SHP77 treated with DMSO at 0.1 percent for 48 hours (cell line): ENCODE measurements around the gene RHOF.
"Not testable (repeated sequence)": the region's sequence is repeated elsewhere in the genome, so short reads cannot be mapped to it uniquely, and the experiment has no call there.

Source experiments
- DNase-seq: peaks from one replicate; lab custom pipeline; 2025; lab: John Stamatoyannopoulos, UW

RHOF gene

GRCh38 chr12:121792607-121793439, 665 bp downstream of the RHOF start:
- DNase-seq = no peak

DNA sequence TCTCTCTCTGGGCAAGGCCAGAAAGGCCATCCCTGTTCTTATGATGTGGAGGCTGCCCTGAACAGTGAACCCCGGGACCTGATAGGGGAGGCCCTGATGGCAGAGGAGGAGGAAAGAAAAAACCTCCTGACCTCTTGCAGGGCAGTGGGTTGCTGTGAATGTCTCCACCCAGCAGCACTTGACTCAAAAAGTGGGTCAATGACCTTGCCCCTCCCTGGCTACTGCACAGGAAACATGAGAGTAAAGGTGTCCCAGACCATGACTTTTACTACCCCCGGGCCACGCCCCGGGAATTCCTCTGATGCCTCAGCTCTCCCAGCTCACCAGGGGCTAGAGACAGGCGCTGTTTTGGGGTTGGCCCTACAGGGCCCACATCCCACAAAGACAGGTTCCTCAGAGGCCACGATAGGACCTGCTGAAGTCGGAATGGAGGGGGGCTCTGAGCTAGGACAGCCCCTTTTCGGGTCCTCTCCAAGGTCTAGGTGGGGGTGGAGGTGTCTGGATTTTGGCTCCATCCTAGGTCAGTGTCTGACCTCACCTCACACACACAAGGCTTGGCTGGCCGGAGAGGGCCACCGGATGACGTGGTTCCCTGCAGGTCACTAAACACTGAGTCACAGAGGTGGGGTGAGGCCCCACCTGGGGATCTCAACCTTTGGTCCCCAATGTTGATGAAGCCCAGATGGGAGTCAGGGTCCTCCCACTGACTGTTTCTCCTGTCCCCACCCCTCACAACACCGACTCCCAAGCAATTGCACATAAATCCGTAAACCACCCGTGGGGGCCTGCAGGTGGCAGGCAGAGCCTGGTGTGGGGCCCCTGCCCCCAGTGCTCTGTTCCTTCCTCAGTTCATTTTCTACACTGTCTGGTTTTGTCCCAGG, 1.6 kb downstream of the RHOF start:
- DNase-seq = no peak

DNA sequence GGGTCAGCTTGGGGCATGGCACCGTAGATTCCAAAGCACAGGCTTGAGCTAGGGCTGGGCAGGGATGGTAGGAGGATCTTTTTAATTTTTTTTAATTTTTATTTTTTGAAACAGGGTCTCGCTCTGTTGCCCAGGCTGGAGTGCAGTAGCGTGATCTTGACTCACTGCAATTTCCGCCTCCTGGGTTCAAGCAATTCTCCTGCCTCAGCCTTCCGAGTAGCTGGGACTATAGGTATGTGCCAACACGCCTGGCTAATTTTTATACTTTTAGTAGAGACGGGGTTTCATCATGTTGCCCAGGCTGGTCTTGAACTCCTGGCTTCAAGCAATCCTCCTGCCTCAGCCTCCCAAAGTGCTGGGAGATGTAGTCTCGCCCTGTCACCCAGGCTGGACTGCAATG, 2.7 kb downstream of the RHOF start:
- DNase-seq = not testable (repeated sequence)

DNA sequence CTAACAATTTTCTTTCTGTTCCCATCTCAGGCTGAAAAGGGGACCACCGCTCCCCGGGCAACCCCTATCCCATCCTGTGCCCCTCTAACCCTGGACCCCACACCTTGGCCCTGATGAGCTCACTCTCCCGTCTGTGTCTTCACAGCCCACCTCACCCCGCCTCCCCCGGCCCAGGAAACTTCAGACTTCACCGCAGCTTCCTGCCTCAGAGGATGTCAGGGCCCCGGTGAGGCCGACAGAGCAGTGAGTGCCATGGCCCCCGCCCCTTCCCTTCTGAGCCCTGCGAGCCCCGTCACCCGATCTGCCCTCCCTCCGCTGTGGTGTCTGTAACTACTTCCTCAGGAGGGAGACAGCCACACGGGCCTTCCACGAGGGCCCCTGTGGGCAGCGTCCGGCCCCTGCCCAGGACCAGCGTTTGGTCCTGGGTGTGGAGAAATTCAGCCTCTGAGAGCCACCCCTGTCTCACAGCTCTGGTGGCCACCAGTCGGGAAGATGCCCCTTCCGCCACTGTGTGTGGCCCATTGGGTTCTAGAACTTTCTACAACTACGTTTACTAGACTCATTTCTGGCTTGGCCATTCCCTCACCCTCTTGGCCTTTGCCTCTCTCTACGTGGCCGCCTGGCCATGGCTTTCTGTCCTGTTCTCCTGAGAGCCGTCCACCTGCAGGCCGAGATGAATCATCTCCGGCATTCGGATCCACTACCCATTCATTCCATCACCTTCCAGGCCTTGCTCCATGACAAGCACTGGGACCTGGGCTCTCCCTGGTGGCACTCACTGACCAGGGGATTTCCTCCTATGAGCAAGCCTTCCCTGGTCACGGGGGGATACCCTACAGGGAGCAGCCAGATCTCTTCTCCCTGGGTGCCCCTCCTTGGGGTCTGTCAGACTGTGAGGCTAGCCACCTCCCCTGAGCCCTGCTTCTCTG, 3.4 kb downstream of the RHOF start:
- DNase-seq = no peak

- DNase-seq = no peak
Measured at GRCh38 chr12:121789233-121789781, 4.2 kb downstream of the RHOF start.

GRCh38 chr12:121788176-121788818, 5.2 kb downstream of the RHOF start:
- no peak for DNase-seq

GRCh38 chr12:121787063-121788025, 6.1 kb downstream of the RHOF start:
- no peak for DNase-seq

DNA sequence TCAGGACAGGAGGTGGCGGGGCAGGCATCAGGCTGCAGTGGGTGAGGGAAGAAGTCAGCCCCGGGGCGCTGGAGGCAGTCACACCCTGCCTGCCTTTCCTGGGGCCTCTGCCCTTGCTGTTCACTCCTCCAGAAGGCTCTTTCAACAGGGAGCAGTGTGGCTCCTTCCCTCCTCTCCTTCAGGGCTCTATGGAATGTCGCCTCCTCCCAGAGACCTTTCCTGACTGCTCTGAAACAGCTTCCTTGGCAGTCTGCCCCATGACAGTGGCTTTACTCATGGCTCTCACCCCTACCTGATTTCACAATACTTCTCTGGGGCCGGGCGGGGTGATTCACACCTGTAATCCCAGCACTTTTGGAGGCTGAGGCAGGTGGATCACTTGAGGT, 7.1 kb downstream of the RHOF start:
- no peak for DNase-seq

GRCh38 chr12:121784460-121784859, 9.0 kb downstream of the RHOF start:
- DNase-seq = no peak

GRCh38 chr12:121783766-121784165, 9.7 kb downstream of the RHOF start:
- no peak for DNase-seq

GRCh38 chr12:121781998-121782979, 11.2 kb downstream of the RHOF start:
- no peak for DNase-seq

DNA sequence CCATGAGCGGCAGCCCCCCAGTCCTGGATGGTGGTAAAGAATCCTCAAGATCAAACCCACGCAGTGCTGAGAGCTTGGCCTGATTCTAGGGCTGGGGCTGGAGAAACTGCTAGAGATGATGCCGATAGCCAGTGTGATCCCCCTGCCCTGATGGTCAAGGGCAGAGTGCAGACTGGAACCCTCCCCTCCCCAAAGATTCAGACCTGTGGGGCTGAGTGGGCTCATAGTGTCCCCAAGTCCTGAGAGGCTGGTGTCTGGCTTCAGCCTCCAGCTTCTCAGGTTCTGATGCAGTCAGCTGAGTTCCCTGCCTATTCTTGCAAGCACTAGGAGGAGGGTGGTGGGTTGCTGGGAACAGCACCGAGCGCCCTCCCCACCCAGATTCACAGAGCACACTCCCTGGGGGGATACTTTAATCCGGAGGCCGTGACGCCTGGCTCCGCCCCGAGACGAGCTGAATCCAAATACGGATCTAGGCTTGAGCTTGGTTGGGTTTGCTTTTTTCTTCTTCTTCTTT, 11.9 kb downstream of the RHOF start:
- DNase-seq = no peak

DNA sequence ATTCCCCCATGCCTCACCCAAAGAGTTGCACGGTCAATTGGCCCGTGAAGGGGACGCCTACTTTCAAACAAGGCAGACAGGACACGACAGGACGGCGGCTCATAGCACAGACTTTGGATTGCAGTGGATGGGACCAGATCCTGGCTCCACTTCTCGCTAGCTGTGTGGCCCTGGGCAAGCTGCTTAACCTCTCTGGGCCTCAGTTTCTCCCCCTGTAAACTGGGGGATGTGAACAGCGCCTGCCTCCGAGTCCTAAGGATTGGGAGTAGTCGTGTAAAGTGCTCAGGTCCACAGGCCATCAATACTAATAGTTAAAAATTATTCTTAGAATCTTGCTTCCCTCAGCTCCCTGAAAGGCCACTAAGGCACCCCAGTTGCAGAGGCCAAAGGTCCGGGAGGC, 13.1 kb downstream of the RHOF start:
- no peak for DNase-seq

GRCh38 chr12:121779422-121779895, 14.0 kb downstream of the RHOF start:
- DNase-seq = no peak

DNA sequence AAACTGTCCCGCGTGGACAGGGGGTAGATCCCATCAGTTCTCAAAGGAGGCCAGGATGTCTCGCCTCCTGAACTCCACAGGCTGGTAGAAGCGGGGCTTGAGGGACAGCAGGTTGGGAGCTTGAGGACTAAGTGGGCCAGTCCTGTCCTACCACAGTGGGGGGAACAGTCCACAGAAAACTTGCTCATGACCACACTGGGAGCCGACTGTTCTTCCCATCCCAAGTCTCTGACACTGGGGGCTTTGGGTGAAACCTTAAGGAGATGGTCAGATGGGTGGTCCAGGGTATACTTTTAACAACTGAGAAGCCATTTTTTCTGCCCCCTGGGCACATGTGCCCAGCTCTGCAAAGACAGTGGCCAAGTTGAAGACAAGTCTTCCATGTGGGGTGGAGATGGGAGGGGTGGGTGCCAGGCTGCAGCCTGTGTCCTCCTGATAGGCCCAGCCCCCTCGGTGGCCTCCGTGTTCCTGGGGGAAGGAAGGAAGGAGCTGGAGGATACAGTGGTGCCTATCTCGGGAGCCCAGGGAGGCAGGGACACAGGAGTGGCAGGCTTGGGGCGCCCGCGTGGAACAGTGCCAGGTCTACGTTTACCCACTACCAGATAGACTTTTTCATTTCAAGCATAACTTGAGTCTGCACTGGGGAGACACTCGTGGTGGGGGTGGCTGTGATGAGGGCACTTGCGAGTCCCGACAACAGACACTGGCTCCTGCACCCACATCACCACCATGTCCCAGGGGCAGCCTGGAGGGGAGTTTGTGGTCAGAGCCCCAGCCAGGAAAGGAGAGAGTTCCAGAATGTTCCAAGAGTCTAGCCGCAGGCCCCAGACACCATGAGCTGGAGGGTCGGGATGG, 14.7 kb downstream of the RHOF start:
- no peak for DNase-seq

GRCh38 chr12:121776190-121777098, 17.0 kb downstream of the RHOF start:
- no peak for DNase-seq
